Measurements from ENCODE around the gene NCK1.
"Not testable (repeated sequence)": the region's sequence is repeated elsewhere in the genome, so short reads cannot be mapped to it uniquely, and the experiment has no call there.

NCK1 gene

GRCh38 chr3:136979204-136979603 is 117.2 kb downstream of the NCK1 start:
- Histone ChIP-seq H3K36me3 (ENCODE audit: control insufficient read depth, low read depth, low read length) (no peaks in the 10 kb centered on the region), H3K9me3 (ENCODE audit: control insufficient read depth, low read depth, low read length) (no peaks in the 10 kb centered on the region), H3K9ac (ENCODE audit: low read length) (no peak overlapping the region), H3K4me1 (ENCODE audit: control insufficient read depth, low read depth, low read length) (no peaks in the 10 kb centered on the region), H3K27ac (ENCODE audit: low read length) (no peak overlapping the region), H3K27me3 (ENCODE audit: control insufficient read depth, insufficient read depth, low read length) (no peaks in the 10 kb centered on the region), H3K4me3 (ENCODE audit: low read length) (no peak overlapping the region)

- Histone ChIP-seq H3K36me3 (ENCODE audit: control insufficient read depth, low read depth, low read length) (no peaks in the 10 kb centered on the region), H3K4me1 (ENCODE audit: control insufficient read depth, low read depth, low read length) (no peaks in the 10 kb centered on the region), H3K4me3 (ENCODE audit: low read length) (no peak overlapping the region), H3K9ac (ENCODE audit: low read length) (no peak overlapping the region), H3K27ac (ENCODE audit: low read length) (no peak overlapping the region), H3K9me3 (ENCODE audit: control insufficient read depth, low read depth, low read length) (no peaks in the 10 kb centered on the region), H3K27me3 (ENCODE audit: control insufficient read depth, insufficient read depth, low read length) (no peaks in the 10 kb centered on the region)
Measured at GRCh38 chr3:136979684-136980083, 117.7 kb downstream of the NCK1 start.

GRCh38 chr3:136982033-136982432 is 120.0 kb downstream of the NCK1 start:
- no peaks in the 10 kb centered on the region for H3K36me3 ChIP-seq (ENCODE audit: control insufficient read depth, low read depth, low read length)
- H3K4me3 ChIP-seq (ENCODE audit: low read length): no peak overlapping the region
- no peaks in the 10 kb centered on the region for H3K9me3 ChIP-seq (ENCODE audit: control insufficient read depth, low read depth, low read length)
- H3K27ac ChIP-seq (ENCODE audit: low read length): no peak overlapping the region
- no peaks in the 10 kb centered on the region for H3K4me1 ChIP-seq (ENCODE audit: control insufficient read depth, low read depth, low read length)
- no peak overlapping the region for H3K9ac ChIP-seq (ENCODE audit: low read length)
- H3K27me3 ChIP-seq (ENCODE audit: control insufficient read depth, insufficient read depth, low read length): no peaks in the 10 kb centered on the region

- no peaks in the 10 kb centered on the region for H3K9me3 ChIP-seq (ENCODE audit: control insufficient read depth, low read depth, low read length)
- H3K9ac ChIP-seq (ENCODE audit: low read length): no peak overlapping the region
- no peaks in the 10 kb centered on the region for H3K36me3 ChIP-seq (ENCODE audit: control insufficient read depth, low read depth, low read length)
- H3K27ac ChIP-seq (ENCODE audit: low read length): no peak overlapping the region
- no peaks in the 10 kb centered on the region for H3K27me3 ChIP-seq (ENCODE audit: control insufficient read depth, insufficient read depth, low read length)
- no peak overlapping the region for H3K4me3 ChIP-seq (ENCODE audit: low read length)
- H3K4me1 ChIP-seq (ENCODE audit: control insufficient read depth, low read depth, low read length): no peaks in the 10 kb centered on the region
Measured at GRCh38 chr3:136982520-136983138, 120.6 kb downstream of the NCK1 start.

- Histone ChIP-seq H3K4me3 (ENCODE audit: low read length) (no peak overlapping the region), H3K9me3 (ENCODE audit: control insufficient read depth, low read depth, low read length) (no peaks in the 10 kb centered on the region), H3K36me3 (ENCODE audit: control insufficient read depth, low read depth, low read length) (no peaks in the 10 kb centered on the region), H3K27me3 (ENCODE audit: control insufficient read depth, insufficient read depth, low read length) (no peaks in the 10 kb centered on the region), H3K27ac (ENCODE audit: low read length) (no peak overlapping the region), H3K9ac (ENCODE audit: low read length) (no peak overlapping the region), H3K4me1 (ENCODE audit: control insufficient read depth, low read depth, low read length) (no peaks in the 10 kb centered on the region)
Measured at GRCh38 chr3:136984837-136985236, 122.8 kb downstream of the NCK1 start.

- not testable (repeated sequence) for H3K27me3 ChIP-seq (ENCODE audit: control insufficient read depth, insufficient read depth, low read length); H3K4me3 ChIP-seq (ENCODE audit: low read length); H3K36me3 ChIP-seq (ENCODE audit: control insufficient read depth, low read depth, low read length); H3K27ac ChIP-seq (ENCODE audit: low read length); H3K4me1 ChIP-seq (ENCODE audit: control insufficient read depth, low read depth, low read length); H3K9me3 ChIP-seq (ENCODE audit: control insufficient read depth, low read depth, low read length); H3K9ac ChIP-seq (ENCODE audit: low read length)
Measured at GRCh38 chr3:136987398-136987980, 125.5 kb downstream of the NCK1 start.

- H3K27me3 ChIP-seq (ENCODE audit: control insufficient read depth, insufficient read depth, low read length): no peaks in the 10 kb centered on the region
- H3K4me1 ChIP-seq (ENCODE audit: control insufficient read depth, low read depth, low read length): no peaks in the 10 kb centered on the region
- no peak overlapping the region for H3K9ac ChIP-seq (ENCODE audit: low read length)
- H3K36me3 ChIP-seq (ENCODE audit: control insufficient read depth, low read depth, low read length): no peaks in the 10 kb centered on the region
- H3K27ac ChIP-seq (ENCODE audit: low read length): no peak overlapping the region
- H3K4me3 ChIP-seq (ENCODE audit: low read length): no peak overlapping the region
- no peaks in the 10 kb centered on the region for H3K9me3 ChIP-seq (ENCODE audit: control insufficient read depth, low read depth, low read length)
Measured at GRCh38 chr3:136988651-136989050, 126.6 kb downstream of the NCK1 start.

- Histone ChIP-seq H3K27me3 (ENCODE audit: control insufficient read depth, insufficient read depth, low read length) (no peaks in the 10 kb centered on the region), H3K4me1 (ENCODE audit: control insufficient read depth, low read depth, low read length) (no peaks in the 10 kb centered on the region), H3K27ac (ENCODE audit: low read length) (no peak overlapping the region)
Measured at GRCh38 chr3:136989781-136990524, 127.9 kb downstream of the NCK1 start.

GRCh38 chr3:136990826-136991225 is 128.8 kb downstream of the NCK1 start:
- no peak overlapping the region for H3K9ac ChIP-seq (ENCODE audit: low read length)
- H3K27ac ChIP-seq (ENCODE audit: low read length): no peak overlapping the region
- H3K36me3 ChIP-seq (ENCODE audit: control insufficient read depth, low read depth, low read length): no peaks in the 10 kb centered on the region
- H3K27me3 ChIP-seq (ENCODE audit: control insufficient read depth, insufficient read depth, low read length): no peaks in the 10 kb centered on the region
- no peaks in the 10 kb centered on the region for H3K4me1 ChIP-seq (ENCODE audit: control insufficient read depth, low read depth, low read length)
- no peaks in the 10 kb centered on the region for H3K9me3 ChIP-seq (ENCODE audit: control insufficient read depth, low read depth, low read length)
- no peak overlapping the region for H3K4me3 ChIP-seq (ENCODE audit: low read length)

More at GRCh38 chr3:136989781-136990524, 127.9 kb downstream of the NCK1 start:
- H3K4me3 ChIP-seq (ENCODE audit: low read length): no peak overlapping the region
- H3K9me3 ChIP-seq (ENCODE audit: control insufficient read depth, low read depth, low read length): no peaks in the 10 kb centered on the region
- H3K9ac ChIP-seq (ENCODE audit: low read length): no peak overlapping the region
- H3K36me3 ChIP-seq (ENCODE audit: control insufficient read depth, low read depth, low read length): no peaks in the 10 kb centered on the region

GRCh38 chr3:136992115-136992514 is 130.1 kb downstream of the NCK1 start:
- Histone ChIP-seq H3K27me3 (ENCODE audit: control insufficient read depth, insufficient read depth, low read length) (no peaks in the 10 kb centered on the region), H3K9ac (ENCODE audit: low read length) (no peak overlapping the region), H3K9me3 (ENCODE audit: control insufficient read depth, low read depth, low read length) (no peaks in the 10 kb centered on the region), H3K27ac (ENCODE audit: low read length) (no peak overlapping the region), H3K36me3 (ENCODE audit: control insufficient read depth, low read depth, low read length) (no peaks in the 10 kb centered on the region), H3K4me1 (ENCODE audit: control insufficient read depth, low read depth, low read length) (no peaks in the 10 kb centered on the region), H3K4me3 (ENCODE audit: low read length) (no peak overlapping the region)

- Histone ChIP-seq H3K27me3 (ENCODE audit: control insufficient read depth, insufficient read depth, low read length) (no peaks in the 10 kb centered on the region), H3K4me3 (ENCODE audit: low read length) (no peak overlapping the region), H3K36me3 (ENCODE audit: control insufficient read depth, low read depth, low read length) (no peaks in the 10 kb centered on the region), H3K9ac (ENCODE audit: low read length) (no peak overlapping the region), H3K4me1 (ENCODE audit: control insufficient read depth, low read depth, low read length) (no peaks in the 10 kb centered on the region), H3K9me3 (ENCODE audit: control insufficient read depth, low read depth, low read length) (no peaks in the 10 kb centered on the region), H3K27ac (ENCODE audit: low read length) (no peak overlapping the region)
Measured at GRCh38 chr3:136994772-136995516, 132.9 kb downstream of the NCK1 start.
